Measurements from ENCODE around the gene HK3.

The HK3 gene

DNA sequence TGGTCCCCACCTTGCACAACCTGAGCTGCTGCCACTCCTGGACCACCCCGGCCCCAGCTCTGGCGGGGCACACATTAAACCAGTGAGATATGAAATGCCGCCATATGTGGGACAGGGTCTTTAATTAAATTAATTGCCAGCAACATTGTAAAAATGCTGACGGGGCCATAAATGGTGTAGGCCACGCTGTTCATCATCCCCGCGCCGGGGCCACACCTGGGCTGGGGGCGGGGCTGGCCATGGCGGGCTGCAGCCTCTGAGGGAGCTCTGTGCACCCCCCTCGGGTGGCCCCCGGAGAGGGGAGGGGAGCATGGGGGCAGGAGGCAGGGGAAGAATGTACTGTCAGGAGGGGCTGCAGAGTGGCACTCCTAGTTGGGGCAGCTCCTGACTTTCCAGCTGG, 47.8 kb downstream of the HK3 start:
- DNase-seq (ENCODE audit: low read depth in 3 of 3, low spot score in 1 of 3) = no peak

DNA sequence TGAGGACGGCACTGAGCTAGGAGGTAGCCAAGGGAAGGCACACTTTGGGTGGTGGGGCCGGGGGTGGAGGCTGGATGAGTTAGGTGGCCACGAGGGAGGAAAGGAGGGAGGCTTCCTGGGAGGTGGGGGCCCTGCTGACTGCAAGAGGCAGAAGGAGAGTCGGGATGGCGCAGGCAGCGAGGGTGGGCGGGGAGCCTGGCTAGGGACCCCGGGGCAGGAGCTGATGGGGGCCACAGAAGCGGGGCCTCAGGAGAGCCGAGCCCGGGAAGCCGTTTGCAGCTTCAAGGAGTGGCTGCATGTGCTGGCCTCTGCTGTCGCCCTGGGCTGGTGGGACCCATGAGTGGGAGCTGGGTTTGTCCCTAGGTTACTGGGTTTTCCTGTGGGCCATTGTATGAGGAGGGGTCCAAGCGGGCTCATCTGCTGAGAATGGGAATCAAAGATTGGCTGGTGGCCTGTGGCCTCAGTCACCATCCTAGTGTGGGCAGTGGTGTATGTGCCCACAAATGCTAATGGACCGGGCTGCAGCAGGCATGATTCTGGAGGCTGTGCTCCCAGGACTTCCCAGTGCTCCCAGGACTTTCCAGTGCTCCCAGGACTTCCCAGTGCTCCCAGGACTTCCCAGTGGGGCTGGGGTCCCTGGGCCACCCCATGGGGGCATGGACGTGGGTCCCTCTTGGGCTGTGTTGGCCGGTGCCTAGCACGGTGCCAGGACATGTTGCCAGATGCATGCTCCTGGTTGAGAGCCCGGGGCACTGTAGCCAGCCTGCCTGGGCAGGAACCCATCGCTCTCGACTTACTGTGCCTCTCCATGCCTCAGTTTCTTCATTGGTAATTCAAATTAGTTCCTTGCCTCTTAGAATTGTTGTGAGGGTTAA, 48.5 kb downstream of the HK3 start:
- no peak for DNase-seq (ENCODE audit: low read depth in 3 of 3, low spot score in 1 of 3)

DNA sequence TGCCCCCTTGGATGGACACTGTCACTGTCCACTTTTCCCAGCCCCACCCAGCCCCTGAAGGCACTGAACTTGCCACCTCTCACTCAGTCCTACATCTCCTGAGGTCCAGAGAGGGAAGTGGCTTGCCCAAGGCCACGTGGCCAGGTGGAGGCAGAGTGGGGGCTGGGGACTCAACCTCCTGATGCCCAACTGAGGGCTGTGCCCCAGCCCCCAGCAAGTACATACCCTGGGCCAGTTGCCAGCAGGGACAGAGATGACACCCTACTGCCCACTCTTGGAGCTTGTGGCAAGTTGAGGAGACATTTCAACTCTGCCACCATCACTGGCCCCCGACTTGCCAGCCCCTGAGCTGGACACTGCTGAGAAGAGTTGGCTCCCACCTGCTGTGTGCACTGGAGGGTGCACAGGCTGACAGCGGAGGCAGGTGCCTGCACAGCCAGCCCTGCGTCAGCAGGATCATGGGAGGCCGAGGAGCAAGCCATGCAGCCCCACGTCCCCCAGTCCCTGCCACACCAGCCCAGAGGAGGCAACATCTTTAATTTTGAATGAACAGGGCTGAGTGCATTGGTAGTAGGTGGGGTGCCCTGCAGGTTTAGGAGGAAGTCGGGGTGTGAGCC, 49.4 kb downstream of the HK3 start:
- no peak for DNase-seq (ENCODE audit: low read depth in 3 of 3, low spot score in 1 of 3)

DNA sequence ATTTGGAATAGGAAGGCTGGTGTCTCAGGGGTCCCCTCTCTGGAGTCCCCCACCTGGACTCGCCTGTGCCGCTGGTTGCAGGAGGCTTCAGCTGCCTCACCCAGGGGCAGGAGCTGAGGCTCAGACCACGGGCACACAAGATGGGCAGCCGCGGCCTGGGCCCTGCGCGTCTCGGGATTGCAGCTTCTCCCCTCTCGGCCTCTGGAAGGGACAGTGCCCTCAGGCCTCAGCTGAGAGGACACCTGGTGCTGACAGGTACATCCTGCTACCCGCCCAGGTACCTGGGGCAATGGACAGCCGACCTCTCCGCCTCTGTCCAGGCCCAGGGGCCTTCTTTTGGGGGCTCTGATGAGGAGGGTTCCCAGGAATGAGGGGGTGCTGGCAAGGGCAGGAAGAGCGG, 50.5 kb downstream of the HK3 start:
- no peak for DNase-seq (ENCODE audit: low read depth in 3 of 3, low spot score in 1 of 3)

DNA sequence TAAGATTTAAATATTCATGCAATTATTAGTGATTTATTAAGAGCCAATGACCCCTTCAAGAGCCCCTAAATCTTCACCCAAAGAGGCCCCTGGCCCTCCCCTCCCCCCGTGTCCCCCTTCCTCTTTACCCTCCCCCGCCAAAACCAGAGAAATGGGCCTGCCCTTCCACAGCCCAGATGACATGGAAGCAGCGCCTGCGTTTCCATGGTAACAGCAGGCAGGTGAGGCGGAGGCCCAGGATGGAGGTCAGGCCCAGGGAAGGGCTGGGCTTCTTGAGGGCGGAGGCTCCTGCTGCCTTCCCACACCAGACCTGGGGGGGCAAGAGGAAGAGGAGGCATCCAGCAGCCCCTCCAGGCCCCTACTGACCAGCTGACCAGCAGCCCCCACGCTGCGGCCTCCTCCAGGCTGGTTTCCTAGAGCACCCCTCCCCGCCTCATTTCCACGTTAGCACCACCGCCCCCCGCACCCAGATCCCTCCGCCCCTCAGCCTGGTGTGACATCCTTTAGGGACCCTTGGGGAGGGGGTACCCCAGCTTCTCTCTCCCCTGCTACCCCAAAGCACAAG, 51.3 kb downstream of the HK3 start:
- DNase-seq (ENCODE audit: low read depth in 3 of 3, low spot score in 1 of 3) = no peak

DNA sequence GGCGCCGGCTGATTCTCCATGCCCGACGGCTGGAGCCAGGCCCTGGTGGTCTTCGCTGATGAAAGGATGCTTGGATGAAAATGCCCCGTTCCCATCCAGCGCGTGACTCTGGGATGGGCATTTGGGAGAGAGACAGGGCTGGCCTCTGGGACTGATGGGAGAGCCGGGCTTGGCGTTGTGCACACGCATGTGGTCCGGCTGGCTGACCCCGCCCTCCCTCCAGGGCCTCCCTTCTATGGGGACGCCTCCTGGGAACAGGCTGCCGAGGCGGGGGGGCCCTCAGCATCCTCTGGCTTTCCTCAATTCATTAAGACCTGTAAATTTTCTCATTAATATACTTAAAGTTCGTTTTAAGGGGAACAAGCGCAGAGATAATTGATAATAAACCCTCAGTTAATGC, 52.0 kb downstream of the HK3 start:
- DNase-seq (ENCODE audit: low read depth in 3 of 3, low spot score in 1 of 3) = no peak

DNA sequence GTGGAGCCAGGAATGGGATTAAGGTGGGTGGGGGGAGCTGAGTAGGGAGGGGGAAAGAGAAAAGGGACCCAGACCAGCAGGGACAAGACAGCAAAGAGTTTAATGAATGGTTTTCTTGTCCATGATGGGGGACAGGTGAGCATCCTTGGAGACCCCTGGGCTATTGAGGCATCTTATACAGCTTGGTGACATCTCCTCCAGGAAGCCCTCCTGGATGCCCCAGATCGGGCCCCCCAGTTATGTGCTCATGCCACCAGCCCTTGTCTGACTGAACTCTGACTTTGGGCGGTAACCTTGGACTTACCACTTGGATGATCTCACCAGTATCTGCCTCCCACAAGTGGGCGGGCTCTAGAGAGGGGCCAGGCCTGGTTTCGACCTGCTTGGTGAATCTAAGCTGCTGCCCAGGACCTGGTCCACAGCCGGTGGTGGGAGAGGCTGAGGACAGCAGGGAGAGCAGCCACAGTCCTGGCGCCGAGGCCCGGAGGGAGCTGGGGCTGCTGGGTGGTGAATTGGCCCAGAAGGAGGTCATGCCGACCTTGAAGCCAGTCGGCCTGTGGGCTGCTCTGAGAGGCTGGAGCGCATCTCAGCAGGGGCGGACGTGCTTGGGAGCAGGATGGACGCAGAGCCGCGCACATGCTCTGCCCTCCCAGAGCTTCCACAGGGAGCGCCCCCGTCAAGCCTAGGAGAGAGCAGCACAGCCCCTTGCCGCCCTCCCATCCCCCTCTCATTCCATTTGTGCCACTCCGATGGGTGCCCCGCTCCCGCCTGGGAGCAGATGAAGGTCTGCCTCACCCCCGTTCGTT, 52.6 kb downstream of the HK3 start:
- no peak for DNase-seq (ENCODE audit: low read depth in 3 of 3, low spot score in 1 of 3)

DNA sequence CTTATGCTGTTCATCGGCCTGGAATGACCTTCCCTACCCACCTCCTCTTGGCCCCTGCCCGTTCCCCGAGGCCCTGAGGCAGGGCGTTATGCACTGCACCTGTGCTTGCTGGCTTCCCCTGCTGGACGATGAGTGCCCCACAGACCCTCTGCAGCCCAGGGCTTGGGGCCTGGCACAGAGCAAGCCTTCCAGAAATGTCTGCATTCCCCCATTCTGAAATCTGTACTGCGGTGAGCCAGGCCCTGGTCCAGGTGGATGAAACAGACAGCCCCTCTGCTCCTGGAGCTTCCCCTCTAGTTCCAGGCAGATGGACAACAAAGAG, 53.8 kb downstream of the HK3 start:
- no peak for DNase-seq (ENCODE audit: low read depth in 3 of 3, low spot score in 1 of 3)

DNA sequence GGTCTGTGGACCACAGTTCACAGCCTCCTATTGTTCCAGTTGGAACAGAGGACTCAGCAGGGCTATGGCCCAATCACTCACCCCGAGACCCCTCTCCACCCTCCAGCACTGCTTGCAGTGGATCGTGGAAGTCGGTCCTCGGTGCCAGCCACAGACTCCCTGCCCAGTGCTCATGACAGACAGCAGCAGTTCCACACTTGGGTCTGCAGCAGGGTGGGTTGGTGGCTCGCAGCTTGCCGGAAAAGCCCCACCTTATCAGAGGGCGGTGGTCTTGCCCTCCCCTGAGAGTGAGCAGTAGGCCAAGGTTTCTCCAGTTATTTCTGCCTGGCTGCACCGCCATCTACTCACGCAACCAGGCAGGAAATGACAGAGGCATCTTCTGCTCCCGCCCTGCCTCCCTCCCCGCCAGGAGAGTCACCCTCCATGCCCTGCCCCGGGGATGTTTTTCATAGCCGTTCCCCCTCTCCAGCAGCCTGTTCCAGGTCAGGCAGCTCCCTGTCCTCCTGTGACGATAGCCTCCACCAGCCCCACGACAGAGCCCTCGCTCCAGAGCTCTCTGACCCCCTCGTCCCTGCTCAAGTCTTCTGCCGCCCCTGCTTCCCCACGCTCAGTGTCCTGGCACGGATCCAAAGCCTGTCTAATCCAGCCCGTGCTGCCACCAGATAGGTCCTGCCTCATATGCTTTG, 54.3 kb downstream of the HK3 start:
- DNase-seq (ENCODE audit: low read depth in 3 of 3, low spot score in 1 of 3) = no peak

DNA sequence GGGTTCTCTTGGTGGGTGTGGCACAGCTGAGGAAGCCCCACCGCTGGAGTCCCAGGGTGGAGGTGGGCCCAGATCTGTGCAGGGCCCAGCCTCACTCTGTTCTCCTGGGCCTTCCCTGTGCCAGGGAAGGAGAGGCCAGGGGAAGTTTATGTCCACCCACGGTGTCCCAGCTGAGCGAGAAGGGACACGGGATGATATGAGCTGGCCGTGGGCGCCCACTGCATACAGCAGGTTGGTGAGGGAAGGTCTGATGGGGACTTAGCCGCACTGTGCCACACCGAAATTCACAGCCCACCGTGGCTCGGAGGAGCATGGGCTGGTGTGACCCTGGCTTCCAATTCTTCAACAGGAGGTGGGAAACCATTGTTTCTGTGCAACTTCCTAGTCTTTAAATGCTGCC, 54.9 kb downstream of the HK3 start:
- no peak for DNase-seq (ENCODE audit: low read depth in 3 of 3, low spot score in 1 of 3)

DNA sequence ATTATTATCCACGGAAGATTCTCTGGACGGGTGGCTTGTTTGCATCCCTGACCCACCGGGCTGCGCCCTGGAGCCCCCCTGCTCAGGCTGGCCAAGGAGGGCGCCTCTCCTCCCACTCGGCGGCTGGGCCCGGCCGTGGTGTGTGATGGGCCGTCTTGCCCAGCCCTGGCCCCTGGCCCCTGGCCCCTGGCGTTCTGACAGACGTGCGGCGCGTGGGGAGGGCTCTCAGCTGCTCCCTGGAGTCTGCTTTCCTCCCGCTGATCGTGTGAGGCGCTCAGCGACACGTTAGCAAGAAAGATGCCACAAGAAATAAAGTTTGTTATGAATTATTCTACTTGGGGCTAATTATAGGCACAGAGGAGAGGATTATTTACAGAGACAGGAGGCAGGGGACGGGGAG, 55.5 kb downstream of the HK3 start:
- DNase-seq (ENCODE audit: low read depth in 3 of 3, low spot score in 1 of 3) = no peak

DNA sequence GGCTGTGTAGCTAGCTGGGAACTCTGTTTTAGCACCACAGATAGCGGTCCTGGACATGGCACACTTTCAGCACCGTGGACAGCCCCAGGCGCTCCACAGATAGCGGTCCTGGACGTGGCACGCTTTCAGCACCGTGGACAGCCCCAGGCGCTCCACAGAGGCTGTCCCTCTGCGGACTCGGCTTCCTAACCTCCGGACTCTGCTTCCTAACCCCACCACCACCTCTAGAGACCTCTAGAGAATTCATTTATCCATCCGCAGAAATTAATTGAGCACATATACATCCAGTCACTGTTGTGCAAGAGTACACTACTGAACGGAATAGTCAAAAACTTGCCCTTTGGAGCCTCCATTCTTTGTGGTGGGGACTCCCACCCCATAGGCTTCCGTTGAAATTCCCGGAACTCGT, 61.4 kb downstream of the HK3 start:
- peak in 2 of 3 donors; percentile 8 to 57 for DNase-seq (ENCODE audit: low read depth in 3 of 3, low spot score in 1 of 3)

DNA sequence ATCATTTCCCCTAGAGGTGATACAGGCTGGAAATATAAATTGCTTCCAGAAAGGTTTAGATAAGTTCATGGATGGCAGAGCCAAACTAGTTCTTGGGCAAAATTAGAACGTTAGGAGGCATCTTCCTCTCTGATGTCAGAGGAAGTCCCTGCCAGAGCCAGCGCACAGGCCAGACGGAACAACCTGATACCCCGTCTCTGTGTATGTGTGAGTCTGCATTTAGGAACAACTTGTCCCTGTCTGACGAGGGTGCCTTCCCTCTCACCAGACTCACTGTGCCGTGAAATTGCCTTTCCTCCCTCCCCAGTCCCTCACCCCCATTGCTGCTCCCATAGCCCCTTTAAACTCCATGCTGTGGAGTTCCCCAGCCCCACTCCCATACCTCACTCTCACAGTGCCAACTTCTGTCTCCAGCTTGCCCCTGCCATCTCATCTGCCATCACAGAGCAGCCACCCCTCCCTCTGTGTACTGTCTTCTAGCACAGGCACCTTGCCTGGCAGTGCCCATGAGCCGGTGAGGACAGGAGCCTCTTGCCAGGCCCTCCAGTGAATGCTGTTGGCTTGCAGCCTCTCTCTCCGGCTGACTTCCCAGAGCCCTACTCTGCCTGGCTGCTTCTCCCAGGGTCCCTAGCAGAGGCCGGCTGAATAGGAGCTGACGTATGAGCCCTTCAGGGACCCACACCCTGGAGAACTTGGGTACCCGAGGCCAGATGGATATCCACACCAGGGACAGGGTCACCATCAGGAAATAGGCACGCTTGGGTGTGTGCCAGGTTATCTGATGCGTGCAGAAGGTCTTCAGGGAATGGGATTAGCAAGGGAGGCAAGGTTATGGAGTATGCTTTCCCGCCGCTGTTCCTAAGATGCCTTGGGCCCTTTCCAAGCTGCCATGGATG, 62.1 kb downstream of the HK3 start:
- no peak for DNase-seq (ENCODE audit: low read depth in 3 of 3, low spot score in 1 of 3)

DNA sequence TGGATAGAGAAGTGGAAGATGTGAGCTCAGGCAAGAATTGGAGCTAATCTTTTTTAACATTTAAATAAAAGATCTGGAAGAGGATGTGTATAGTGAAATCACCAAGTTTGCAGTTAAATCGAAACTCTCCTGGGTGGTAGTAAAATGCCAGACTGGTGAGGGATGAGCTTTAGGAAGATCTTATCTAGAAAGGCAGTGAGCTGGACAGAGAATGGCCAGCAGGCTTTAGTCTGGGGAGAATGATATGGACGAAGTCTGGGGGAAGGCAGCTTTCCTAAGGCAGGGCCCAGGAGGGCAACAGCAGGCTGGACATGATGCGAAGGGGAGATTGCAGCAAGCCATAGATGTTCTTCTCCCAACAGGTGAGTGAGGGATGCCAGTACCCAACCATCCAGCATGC, 63.2 kb downstream of the HK3 start:
- no peak for DNase-seq (ENCODE audit: low read depth in 3 of 3, low spot score in 1 of 3)

DNA sequence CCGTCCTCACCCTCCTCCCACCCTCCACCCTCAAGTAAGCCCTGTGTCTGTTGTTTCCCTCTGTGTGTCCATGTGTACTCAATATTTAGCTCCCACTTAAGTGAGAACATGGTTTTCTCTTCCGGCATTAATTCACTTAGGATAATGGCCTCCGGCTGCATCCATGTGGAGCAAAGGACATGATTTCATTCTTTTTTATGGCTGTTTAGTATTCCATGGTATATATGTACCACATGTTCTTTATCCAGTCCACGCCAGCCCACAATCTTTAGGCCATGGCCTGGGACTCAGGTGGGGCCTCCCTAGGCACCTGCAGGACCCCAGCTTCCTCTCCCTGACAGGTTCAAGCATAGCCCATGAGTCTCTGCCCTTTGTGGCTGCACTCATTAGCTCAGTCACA, 65.9 kb downstream of the HK3 start:
- no peak for DNase-seq (ENCODE audit: low read depth in 3 of 3, low spot score in 1 of 3)

DNA sequence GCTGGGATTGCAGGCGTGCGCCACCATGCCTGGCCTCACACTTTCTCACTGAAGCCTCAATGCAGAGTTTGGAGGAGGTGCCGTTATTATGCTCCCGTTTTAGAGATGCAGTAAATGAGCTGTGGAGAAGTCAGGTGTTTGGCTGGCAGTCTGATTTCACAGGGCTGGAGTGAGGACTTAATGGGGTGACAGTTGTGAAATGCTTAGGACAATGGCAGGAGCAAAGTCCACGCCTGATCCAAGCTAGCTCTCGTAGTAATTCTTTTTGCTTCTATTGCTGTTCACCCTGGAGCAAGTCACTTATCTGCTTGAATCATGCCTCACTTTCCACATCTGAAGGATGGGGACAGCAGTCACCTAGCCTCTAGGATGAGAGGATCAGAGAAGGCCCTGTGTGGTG, 67.0 kb downstream of the HK3 start:
- no peak for DNase-seq (ENCODE audit: low read depth in 3 of 3, low spot score in 1 of 3)

DNA sequence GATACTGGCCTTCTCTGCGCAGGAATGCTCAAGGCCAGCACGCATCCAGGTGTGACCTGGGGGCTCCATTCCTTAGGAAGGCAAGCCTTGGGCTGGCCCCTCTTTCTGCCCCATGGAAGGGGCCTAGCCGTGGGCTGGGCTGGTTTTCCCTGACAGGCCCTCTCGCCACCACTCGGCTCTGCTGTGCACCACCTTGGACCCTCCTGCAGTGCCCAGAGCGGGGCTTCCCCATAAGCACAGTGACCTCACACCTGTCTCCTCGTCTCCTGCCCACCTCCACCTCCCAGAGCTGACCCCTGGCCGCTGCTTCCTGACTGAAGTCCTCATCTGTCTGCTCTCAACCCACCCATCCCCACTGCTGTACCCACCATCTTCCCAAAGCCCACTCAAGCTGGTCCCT, 67.7 kb downstream of the HK3 start:
- no peak for DNase-seq (ENCODE audit: low read depth in 3 of 3, low spot score in 1 of 3)

DNA sequence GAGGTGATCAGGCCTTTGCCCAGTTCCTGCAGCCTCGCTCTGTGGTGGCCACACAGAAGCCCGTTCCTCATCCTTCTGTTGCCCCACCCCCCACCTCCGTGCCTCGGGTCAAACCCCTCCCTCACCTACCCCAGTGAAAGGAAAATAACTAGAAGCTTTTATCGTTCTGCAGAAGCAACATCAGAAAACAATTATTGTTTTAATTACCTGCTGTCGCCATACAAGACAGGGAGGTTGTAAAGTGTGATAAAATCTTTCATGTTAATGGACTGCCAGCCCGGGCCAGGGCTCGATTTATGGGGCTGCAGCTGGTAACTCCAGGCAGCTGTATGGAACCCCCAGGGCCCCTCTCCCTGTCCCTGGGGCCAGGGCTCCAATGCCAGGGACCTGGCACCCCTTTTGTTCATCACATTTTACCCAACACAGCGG, 68.1 kb downstream of the HK3 start:
- no peak for DNase-seq (ENCODE audit: low read depth in 3 of 3, low spot score in 1 of 3)

Measured in stimulated activated CD4-positive, alpha-beta T cell treated with anti-CD3 and anti-CD28 coated beads, TNF-alpha, amount 100 ng/mL, for 1 hour (primary cell).